GM12873 (cell line): ENCODE data around the gene SIRT6.

Experiments used
- TF ChIP-seq, protein P1 (sequence below): IDR thresholded peaks from 2 replicates; pipeline ENCODE4 v1.5.1; 2012; ENCODE audit warnings: low read depth, mild to moderate bottlenecking, moderate library complexity, low read length, control low read depth; ENCODE audit not compliant: insufficient read depth; ENCODE audit errors: missing control alignments

Gene SIRT6

GRCh38 chr19:4157164-4157563, 25.2 kb downstream of the SIRT6 start:
- TF ChIP-seq, protein P1, sequence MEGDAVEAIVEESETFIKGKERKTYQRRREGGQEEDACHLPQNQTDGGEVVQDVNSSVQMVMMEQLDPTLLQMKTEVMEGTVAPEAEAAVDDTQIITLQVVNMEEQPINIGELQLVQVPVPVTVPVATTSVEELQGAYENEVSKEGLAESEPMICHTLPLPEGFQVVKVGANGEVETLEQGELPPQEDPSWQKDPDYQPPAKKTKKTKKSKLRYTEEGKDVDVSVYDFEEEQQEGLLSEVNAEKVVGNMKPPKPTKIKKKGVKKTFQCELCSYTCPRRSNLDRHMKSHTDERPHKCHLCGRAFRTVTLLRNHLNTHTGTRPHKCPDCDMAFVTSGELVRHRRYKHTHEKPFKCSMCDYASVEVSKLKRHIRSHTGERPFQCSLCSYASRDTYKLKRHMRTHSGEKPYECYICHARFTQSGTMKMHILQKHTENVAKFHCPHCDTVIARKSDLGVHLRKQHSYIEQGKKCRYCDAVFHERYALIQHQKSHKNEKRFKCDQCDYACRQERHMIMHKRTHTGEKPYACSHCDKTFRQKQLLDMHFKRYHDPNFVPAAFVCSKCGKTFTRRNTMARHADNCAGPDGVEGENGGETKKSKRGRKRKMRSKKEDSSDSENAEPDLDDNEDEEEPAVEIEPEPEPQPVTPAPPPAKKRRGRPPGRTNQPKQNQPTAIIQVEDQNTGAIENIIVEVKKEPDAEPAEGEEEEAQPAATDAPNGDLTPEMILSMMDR, result no peak

DNA sequence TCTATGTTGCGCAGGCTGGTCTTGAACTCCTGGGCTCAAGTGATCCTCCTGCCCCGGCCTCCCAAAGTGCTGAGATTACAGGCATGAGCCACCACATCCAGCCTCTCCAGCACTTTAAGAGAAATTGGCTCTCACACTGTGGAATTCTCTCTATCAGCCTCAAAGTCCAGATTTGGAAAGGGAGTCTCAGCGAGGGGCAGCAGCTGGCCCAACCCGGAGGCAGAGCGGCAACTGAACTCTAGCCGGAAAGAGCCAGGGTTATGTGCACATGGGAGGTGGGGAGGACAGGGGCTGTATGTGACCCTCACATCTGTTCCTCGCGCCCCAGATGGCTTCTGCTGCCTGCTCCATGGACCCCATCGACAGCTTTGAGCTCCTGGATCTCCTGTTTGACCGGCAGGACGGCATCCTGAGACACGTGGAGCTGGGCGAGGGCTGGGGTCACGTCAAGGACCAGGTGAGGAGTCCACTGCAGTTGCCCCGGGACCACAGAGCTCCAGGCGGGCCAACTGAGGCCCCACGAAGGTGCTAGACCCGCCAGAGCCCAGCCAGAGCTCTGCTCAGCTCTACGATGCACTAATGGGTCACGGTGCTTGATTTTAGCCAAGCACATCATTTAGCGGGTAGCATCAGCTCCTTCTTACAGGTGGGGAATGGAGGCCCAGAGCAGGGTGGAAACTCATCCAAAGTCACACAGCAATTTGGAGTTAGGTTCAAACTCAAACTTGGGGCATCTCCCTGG, 27.6 kb downstream of the SIRT6 start:
- TF ChIP-seq, protein P1, result no peak

DNA sequence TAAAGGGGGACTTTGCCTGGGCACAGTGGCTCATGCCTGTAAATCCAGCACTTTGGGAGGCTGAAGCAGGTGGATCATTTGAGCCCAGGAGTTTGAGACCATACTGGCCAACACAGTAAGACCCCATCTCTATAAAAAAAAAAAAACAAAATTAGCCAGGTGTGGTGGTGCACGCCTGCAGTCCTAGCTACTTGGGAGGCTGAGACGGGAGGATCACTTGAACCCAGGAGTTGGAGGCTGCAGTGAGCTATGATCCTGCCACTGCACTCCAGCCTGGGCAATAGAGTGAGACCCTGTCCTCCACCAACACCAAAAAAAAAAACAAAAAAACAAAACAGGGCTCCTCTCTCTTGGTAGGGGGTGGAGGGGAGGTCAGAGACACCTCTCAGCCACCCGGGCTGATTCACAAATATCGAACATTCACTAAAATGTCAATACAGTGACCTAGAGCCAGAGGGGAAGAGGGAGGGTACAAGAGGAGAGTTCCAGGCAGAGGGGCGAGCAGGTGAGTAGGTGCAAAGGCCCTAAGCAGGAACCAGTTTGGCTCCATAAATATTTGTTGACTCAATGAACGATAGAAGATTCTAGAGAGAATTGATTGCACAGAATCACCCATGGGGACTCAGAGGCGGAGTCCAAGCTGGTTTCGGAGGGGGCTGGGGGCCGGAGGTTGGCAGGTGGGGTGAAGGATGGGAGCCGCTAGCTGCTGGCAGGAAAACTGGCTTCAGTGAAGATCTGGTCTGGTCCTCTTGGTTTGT, 29.9 kb downstream of the SIRT6 start:
- TF ChIP-seq, protein P1, result no peak

- TF ChIP-seq, protein P1, result no peak
Measured at GRCh38 chr19:4151623-4152022, 30.7 kb downstream of the SIRT6 start.

DNA sequence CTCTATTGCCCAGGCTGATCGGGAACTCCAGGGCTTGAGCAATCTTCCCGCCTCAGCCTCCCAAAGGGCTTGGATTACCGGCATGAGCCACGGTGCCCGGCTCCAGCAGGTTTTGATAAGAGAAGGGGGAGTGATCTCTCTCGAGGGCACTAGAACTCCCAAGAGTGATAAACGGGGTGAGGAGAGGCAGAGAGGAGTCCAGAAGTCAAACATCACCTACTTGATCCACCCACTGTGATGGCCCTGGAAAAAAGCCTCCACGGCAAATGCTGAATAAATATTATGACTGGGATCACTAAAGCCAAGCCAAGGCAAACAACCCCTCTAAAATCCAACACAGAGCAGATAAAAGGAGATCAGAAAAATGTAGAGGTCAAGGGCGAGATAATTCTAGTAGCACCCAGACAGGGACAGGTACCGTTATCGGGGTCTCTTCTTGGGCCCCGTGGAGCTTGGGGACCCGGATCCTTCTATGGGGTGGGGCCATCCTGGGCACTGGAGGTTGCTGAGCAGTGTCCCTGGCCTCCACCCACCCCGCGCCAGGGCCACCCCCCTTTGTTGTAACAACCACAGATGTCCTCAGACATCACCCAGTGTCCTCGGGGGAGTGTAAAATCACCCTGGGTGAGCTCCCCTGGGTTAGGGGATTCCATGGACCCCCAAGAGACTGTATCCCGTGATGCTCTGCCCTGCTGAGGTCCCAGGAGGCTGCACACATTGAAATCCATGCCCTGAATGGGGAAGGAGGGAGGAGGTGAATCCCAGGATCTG, 32.7 kb downstream of the SIRT6 start:
- TF ChIP-seq, protein P1, result no peak

GRCh38 chr19:4144666-4145249, 37.6 kb downstream of the SIRT6 start:
- TF ChIP-seq, protein P1, result no peak
